Mammary epithelial cell (primary cell): ENCODE results near the gene MATK.

Source experiments
- EZH2 ChIP-seq: IDR thresholded peaks from 2 replicates; pipeline ENCODE4 v1.6.1; 2012; ENCODE audit warnings: low read length, inconsistent platforms, borderline replicate concordance
- TF ChIP-seq, protein P1 (sequence below), 2 donors: IDR thresholded peaks in 1 of 2; conservative IDR thresholded peaks in 1 of 2; 2 replicates each; pipeline ENCODE4 v1.5.1; 2011 to 2012; ENCODE audit warnings: inconsistent platforms in 2 of 2, low read length in 2 of 2, mild to moderate bottlenecking in 2 of 2, control low read depth in 1 of 2, low read depth in 1 of 2; ENCODE audit not compliant: insufficient read depth in 1 of 2; ENCODE audit errors: extremely low read depth in 1 of 2

DNA sequence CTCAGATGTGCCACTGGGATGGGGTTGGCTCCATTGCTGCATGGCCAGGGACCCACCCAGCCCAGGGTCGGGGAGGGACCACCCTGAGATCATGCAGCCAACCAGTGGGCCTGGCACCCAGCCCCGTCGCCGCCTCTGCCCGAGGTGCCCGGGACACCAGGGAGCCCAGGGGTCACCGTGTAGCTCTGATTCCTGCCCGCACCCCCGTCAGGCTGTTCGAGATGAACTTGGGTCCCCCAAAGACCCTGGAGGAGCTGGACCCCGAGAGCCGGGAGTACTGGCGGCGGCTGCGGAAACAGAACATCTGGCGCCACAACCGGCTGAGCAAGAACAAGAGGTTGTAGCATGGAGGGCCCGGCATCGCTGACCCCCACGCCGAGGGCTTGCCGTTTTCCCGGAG is 19.1 kb downstream of the MATK start:
- TF ChIP-seq, protein P1, sequence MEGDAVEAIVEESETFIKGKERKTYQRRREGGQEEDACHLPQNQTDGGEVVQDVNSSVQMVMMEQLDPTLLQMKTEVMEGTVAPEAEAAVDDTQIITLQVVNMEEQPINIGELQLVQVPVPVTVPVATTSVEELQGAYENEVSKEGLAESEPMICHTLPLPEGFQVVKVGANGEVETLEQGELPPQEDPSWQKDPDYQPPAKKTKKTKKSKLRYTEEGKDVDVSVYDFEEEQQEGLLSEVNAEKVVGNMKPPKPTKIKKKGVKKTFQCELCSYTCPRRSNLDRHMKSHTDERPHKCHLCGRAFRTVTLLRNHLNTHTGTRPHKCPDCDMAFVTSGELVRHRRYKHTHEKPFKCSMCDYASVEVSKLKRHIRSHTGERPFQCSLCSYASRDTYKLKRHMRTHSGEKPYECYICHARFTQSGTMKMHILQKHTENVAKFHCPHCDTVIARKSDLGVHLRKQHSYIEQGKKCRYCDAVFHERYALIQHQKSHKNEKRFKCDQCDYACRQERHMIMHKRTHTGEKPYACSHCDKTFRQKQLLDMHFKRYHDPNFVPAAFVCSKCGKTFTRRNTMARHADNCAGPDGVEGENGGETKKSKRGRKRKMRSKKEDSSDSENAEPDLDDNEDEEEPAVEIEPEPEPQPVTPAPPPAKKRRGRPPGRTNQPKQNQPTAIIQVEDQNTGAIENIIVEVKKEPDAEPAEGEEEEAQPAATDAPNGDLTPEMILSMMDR (conservative IDR thresholded peaks at IDR 0.05 in 1 of 2, IDR thresholded peaks at IDR 0.05 in 1 of 2; ENCODE audit: extremely low read depth in 1 of 2, insufficient read depth in 1 of 2, low read depth in 1 of 2, low read length in 2 of 2), result no peak
- TF ChIP-seq EZH2, result no peak
